GM12801 (cell line): ENCODE data around the gene SFMBT2.

ENCODE experiments used
- CTCF ChIP-seq: IDR thresholded peaks from one replicate; pipeline ENCODE4 v1.5.1; 2011; ENCODE audit warnings: control low read depth; ENCODE audit not compliant: insufficient read length; ENCODE audit errors: extremely low read depth

SFMBT2 gene

GRCh38 chr10:7117806-7118674, 292.8 kb downstream of the SFMBT2 start:
- TF ChIP-seq CTCF = no peak

- TF ChIP-seq CTCF = no peak
These were observed 293.5 kb downstream of the SFMBT2 start for GRCh38 chr10:7117177-7117799.

GRCh38 chr10:7111561-7111960, 299.3 kb downstream of the SFMBT2 start:
- no peak for TF ChIP-seq CTCF

GRCh38 chr10:7111089-7111488, 299.7 kb downstream of the SFMBT2 start:
- TF ChIP-seq CTCF = no peak
